PC-3 (cell line): Measurements from ENCODE around the gene FOXN3.

Source experiments
- CTCF ChIP-seq: fragments of 300-600 bp; sonication (generic); conservative IDR thresholded peaks from 2 replicates; pipeline ENCODE4 v1.5.1; 2017; ENCODE audit warnings: antibody characterized with exemption, low read depth, mild to moderate bottlenecking, low read length
- EZH2 ChIP-seq: fragments of 300-600 bp; sonication (generic); IDR thresholded peaks from one replicate; pipeline ENCODE4 v1.6.1; 2017; ENCODE audit warnings: antibody characterized with exemption, mild to moderate bottlenecking, low read length; ENCODE audit not compliant: unreplicated experiment

- TF ChIP-seq EZH2 (no peak), CTCF (no peak)
These were observed 38.9 kb downstream of the FOXN3 start for GRCh38 chr14:89378119-89378518.
